Aorta (tissue), 5 donors: ENCODE measurements around the gene RNU11. TPM values are rescaled to one million over a fixed set of nuclear protein-coding genes. Genes with fewer than 3 reads are reported as not detected.
"Not testable (repeated sequence)": the region's sequence is repeated elsewhere in the genome, so short reads cannot be mapped to it uniquely, and the experiment has no call there.

Experiments used
- ATAC-seq: fragments of 200-7000 bp; cut with Tn5 transposase; one replicate; pipeline ENCODE4 v1.9.1; 2022; ENCODE audit warnings: moderate library complexity; ENCODE audit not compliant: low FRiP score
- DNase-seq, 2 donors: peaks; one replicate each; pipeline ENCODE4 v3.0.0-alpha.2; 2020
- H3K27ac ChIP-seq, 2 donors: one replicate each; pipeline ENCODE4 v1.5.1; 2013; ENCODE audit warnings: low read length in 2 of 2, mild to moderate bottlenecking in 2 of 2, moderate library complexity in 2 of 2, control low read depth in 1 of 2, inconsistent platforms in 1 of 2, low read depth in 1 of 2
- H3K27me3 ChIP-seq, 2 donors: one replicate each; pipeline ENCODE4 v1.6.1; 2013; ENCODE audit warnings: control low read depth in 1 of 2, low read length in 1 of 2, mild to moderate bottlenecking in 1 of 2, moderate library complexity in 1 of 2; ENCODE audit not compliant: insufficient read depth in 2 of 2, control insufficient read depth in 1 of 2
- H3K36me3 ChIP-seq, 2 donors: one replicate each; pipeline ENCODE4 v1.6.1; 2013; ENCODE audit warnings: control low read depth in 1 of 2, low read length in 1 of 2, mild to moderate bottlenecking in 1 of 2; ENCODE audit not compliant: insufficient read depth in 2 of 2, control insufficient read depth in 1 of 2
- H3K4me1 ChIP-seq, 2 donors: one replicate each; pipeline ENCODE4 v1.6.1; 2013; ENCODE audit warnings: low read length in 2 of 2, control low read depth in 1 of 2, mild to moderate bottlenecking in 1 of 2, moderate library complexity in 1 of 2; ENCODE audit not compliant: insufficient read depth in 2 of 2, control insufficient read depth in 1 of 2
- H3K4me3 ChIP-seq, 2 donors: one replicate each; pipeline ENCODE4 v1.5.1; 2013; ENCODE audit warnings: low read length in 2 of 2, control low read depth in 1 of 2, mild to moderate bottlenecking in 1 of 2
- H3K9me3 ChIP-seq: one replicate; pipeline ENCODE4 v1.6.1; 2013; ENCODE audit warnings: mild to moderate bottlenecking, low read length; ENCODE audit not compliant: control insufficient read depth
- WGBS, 2 donors: extraction: QIAGEN DNeasy Blood & Tissue Kit; methylation state at CpG; one replicate each; pipeline ENCODE4 v1.1.7; 2013; 5-methylcytosine and 5-hydroxymethylcytosine counted together
- intact Hi-C, 2 donors: fragments of 100-400 bp; cut with DNase I; formaldehyde crosslinking; loops; one replicate each; pipeline versions ENCODE4 v1.14.2 to v1.15.0; 2022
- polyA plus RNA-seq, 2 donors: library from polyadenylated mRNA; stranded (reverse); fragments of 200-250 nt; gene quantifications; one replicate each; pipeline ENCODE4 v1.2.3, GENCODE V29; 2013
- total RNA-seq, 2 donors: library from RNA; stranded (reverse); fragmentation: NEBNext Ultra II Directional; extraction: Animal tissue kit (Norgen Biotek cat#: 25700); gene quantifications; one replicate each; pipeline ENCODE4 v1.2.1, GENCODE V29; 2021
- donor health status: healthy with polysubstance abuse.
- donor health status: Bipolar disorder and iron deficiency.
- donor health status: DM: no; HTN: no; CAD: no.
- donor health status: DM: no; HTN: no; CAD: no.
- donor health status: DM: yes; HTN: yes; CAD: no.

Gene RNU11
- total and polyA plus RNA-seq, 4 donors = not detected

DNA sequence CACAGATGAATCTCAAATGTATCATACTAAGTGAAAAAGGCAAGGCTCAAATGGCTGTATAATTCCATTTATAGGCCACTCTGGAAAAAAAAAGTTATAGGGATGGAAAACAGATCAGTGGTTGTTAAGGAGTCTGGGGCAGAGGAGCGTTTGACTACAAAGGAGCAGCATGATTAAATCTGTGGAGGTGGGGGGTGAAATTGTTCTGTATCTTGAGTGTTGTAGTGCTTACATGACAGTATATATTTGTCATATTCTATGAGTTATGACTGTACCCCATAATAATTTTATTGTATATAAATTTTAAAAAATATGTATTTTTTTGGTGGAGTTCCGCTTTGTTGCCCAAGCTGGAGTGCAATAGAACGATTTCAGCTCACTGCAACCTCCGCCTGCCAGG lies 15.8 kb upstream of the RNU11 start:
- no peaks in the 10 kb centered on the region for H3K4me1 ChIP-seq
- no peak overlapping the region for H3K4me3 ChIP-seq
- no peaks in the 10 kb centered on the region for H3K9me3 ChIP-seq
- ATAC-seq = no peak
- no peak for DNase-seq
- intact Hi-C loops = no loop called here
- no peak overlapping the region for H3K27ac ChIP-seq
- H3K27me3 ChIP-seq = no peaks in the 10 kb centered on the region
- 96 to 97% methylated on average over 4 of the region's 4 CpGs for WGBS, 2 donors
- H3K36me3 ChIP-seq = no peaks in the 10 kb centered on the region

GRCh38 chr1:28640766-28641165 lies 7.6 kb upstream of the RNU11 start:
- intact Hi-C loops = loop anchor here (5.0 to 10.0 kb wide), 2 partner anchors 234 to 542 kb away; partner anchors contain the start of gene SRSF4 (in 1 of the 2)
- no peaks in the 10 kb centered on the region for H3K9me3 ChIP-seq
- ATAC-seq (no peak), DNase-seq (no peak)
- H3K4me3 ChIP-seq = no peak overlapping the region
- no peak overlapping the region for H3K27ac ChIP-seq
- WGBS, 2 donors = 88 to 89% methylated on average over 1 of the region's 1 CpG
- H3K4me1 ChIP-seq = no peaks in the 10 kb centered on the region
- H3K36me3 ChIP-seq = no peaks in the 10 kb centered on the region
- no peaks in the 10 kb centered on the region for H3K27me3 ChIP-seq

GRCh38 chr1:28642056-28642846 lies 6.1 kb upstream of the RNU11 start:
- intact Hi-C loops = loop anchor here (5.0 to 10.0 kb wide), 2 partner anchors 233 to 540 kb away; partner anchors contain the start of gene SRSF4 (in 1 of the 2)
- peak overlapping the region; percentile 23 to 89 for H3K27ac ChIP-seq
- ATAC-seq (peak; percentile 46), DNase-seq (no peak)
- no peaks in the 10 kb centered on the region for H3K36me3 ChIP-seq
- WGBS, 2 donors = 0 to 1% methylated on average over 26 of the region's 26 CpGs
- H3K9me3 ChIP-seq = no peaks in the 10 kb centered on the region
- H3K27me3 ChIP-seq = no peaks in the 10 kb centered on the region
- no peaks in the 10 kb centered on the region for H3K4me1 ChIP-seq
- peak overlapping the region; percentile 34 to 90 for H3K4me3 ChIP-seq

DNA sequence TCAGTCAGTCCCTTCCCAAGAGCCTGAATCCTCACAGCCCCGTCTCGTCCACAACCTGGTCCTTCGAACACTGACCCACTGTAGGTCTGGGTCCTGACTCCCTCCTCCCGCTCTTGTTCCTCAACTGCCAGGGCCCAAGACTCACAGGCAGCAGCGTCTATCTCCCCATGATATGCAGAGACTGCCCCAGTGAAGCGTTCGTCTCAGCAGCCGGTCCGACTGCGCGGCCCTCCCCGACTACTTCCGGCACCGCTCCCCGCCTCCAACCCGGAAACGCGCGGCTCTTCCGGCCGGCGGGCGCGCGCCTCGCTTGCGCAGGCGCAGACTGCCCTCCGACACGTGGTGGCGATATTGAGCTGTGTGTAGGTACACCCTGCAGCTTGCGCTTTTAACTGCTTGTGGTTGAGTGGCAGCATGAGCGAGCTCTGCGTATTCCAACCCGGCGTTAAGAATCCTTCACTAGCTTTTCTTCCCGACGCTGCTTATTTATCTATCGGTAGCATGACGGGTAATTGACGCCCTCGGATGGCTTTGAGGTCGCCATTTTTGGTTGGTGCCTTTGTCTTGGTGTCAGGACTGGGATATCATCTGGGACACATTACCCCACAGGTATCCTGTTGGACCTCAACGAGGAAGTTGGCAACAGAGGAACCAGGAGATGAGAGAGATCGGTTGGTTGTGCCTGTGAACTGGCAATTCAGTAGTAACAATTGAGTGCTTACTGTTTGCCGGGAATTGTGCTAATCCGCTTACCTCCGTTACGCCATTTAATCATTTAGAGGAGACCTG lies 5.4 kb upstream of the RNU11 start, which contains the start of gene TAF12:
TAF12 (minus strand) TSS at position 221 of the 789 bp plus-strand sequence. CDS start 20,986 bp downstream, outside the sequence.
- intact Hi-C loops = loop anchor here (5.0 to 10.0 kb wide), 2 partner anchors 232 to 539 kb away; partner anchors contain the start of gene SRSF4 (in 1 of the 2)
- DNase-seq = peak; percentile 94 to 96
- ATAC-seq = peak; percentile 98
- WGBS, 2 donors = 1% methylated on average over 49 of the region's 49 CpGs
- H3K4me3 ChIP-seq = peak within 1 kb of the TSS; percentile 56 to 92
- no peaks in the 10 kb centered on the region for H3K9me3 ChIP-seq
- no peaks in the 10 kb centered on the region for H3K4me1 ChIP-seq
- H3K27me3 ChIP-seq = no peaks in the 10 kb centered on the region
- H3K27ac ChIP-seq = peak within 1 kb of the TSS; percentile 74 to 94
- no peaks in the 10 kb centered on the region for H3K36me3 ChIP-seq

DNA sequence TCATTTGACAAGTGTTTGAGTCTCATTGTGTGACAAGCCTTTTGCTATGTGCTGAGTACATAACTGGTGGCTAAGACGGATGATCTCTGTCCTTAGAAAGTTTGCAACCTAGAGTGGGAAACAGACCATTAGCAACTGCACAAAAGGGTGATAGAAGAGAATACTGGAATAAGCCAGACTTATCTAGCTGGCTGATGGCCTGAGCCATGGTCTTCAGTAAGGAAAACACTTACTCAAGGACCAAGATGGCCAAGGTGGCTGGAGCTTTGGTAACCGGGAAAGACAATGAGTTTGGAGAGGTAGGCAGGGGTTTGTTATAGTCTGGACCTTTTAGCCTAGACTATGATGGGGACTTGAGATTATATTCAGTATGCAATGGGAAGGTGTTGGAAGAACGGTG lies 3.9 kb upstream of the RNU11 start:
- WGBS, 2 donors = 86 to 91% methylated on average over 3 of the region's 3 CpGs
- Histone ChIP-seq H3K4me1 (no peaks in the 10 kb centered on the region), H3K27me3 (no peaks in the 10 kb centered on the region), H3K9me3 (no peaks in the 10 kb centered on the region), H3K36me3 (no peaks in the 10 kb centered on the region), H3K27ac (peak overlapping the region in 1 of 2 donors; percentile 37), H3K4me3 (no peak overlapping the region)
- intact Hi-C loops = loop anchor here (5.0 to 10.0 kb wide), 2 partner anchors 230 to 538 kb away; partner anchors contain the start of gene SRSF4 (in 1 of the 2)
- DNase-seq (no peak), ATAC-seq (no peak)

DNA sequence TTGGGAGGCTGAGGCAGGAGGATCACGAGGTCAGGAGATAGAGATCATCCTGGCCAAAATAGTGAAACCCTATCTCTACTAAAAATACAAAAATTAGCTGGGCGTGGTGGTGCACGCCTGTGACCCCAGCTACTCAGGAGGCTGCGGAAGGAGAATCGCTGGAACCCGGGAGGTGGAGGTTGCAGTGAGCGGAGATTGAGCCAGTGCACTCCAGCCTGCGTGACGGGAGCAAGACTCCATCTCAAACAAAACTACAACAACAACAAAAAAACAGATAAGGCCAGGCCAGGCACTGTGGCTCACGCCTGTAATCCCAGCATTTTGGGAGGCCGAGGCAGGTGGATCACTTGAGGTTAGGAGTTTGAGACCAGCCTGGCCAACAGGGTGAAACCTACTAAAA lies 3.0 kb upstream of the RNU11 start:
- H3K36me3 ChIP-seq, H3K4me3 ChIP-seq, H3K4me1 ChIP-seq, H3K27ac ChIP-seq, ATAC-seq, H3K27me3 ChIP-seq, H3K9me3 ChIP-seq, DNase-seq: not testable (repeated sequence)
- intact Hi-C loops = loop anchor here (5.0 to 10.0 kb wide), 2 partner anchors 92 to 229 kb away; partner anchors contain the start of gene YTHDF2 (in 1 of the 2)
- WGBS, 2 donors = 97% methylated on average over 11 of the region's 11 CpGs

- no peaks in the 10 kb centered on the region for H3K4me1 ChIP-seq
- H3K36me3 ChIP-seq = no peaks in the 10 kb centered on the region
- no peaks in the 10 kb centered on the region for H3K27me3 ChIP-seq
- DNase-seq (no peak), ATAC-seq (no peak)
- intact Hi-C loops = loop anchor here (5.0 to 10.0 kb wide), 2 partner anchors 91 to 229 kb away; partner anchors contain the start of gene YTHDF2 (in 1 of the 2)
- no peaks in the 10 kb centered on the region for H3K9me3 ChIP-seq
- no peak overlapping the region for H3K27ac ChIP-seq
- H3K4me3 ChIP-seq = no peak overlapping the region
- WGBS, 2 donors = 93 to 95% methylated on average over 1 of the region's 1 CpG
Observed at GRCh38 chr1:28646040-28646439, 2.4 kb upstream of the RNU11 start.

GRCh38 chr1:28648008-28648473 lies 359 bp upstream of the RNU11 start:
- 2% methylated on average over 18 of the region's 18 CpGs for WGBS, 2 donors
- ATAC-seq (peak; percentile 97), DNase-seq (peak; percentile 96)
- Histone ChIP-seq H3K9me3 (no peaks in the 10 kb centered on the region), H3K4me3 (peak overlapping the region in 1 of 2 donors; percentile 44), H3K36me3 (no peaks in the 10 kb centered on the region), H3K27me3 (no peaks in the 10 kb centered on the region), H3K4me1 (no peaks in the 10 kb centered on the region), H3K27ac (peak overlapping the region; percentile 77 to 90)
- intact Hi-C loops = loop anchor here (1.0 to 10.0 kb wide), 4 partner anchors 20 to 227 kb away; partner anchors contain the start of genes YTHDF2 (in 2 of the 2) and GMEB1 (in 1 of the 2)
